ENCODE measurements around the gene PLCH2.
A peak's percentile ranks its signal among the peaks of the same experiment; 100 is the strongest.

PLCH2 gene

GRCh38 chr1:2460203-2460602 is 15.9 kb upstream of the PLCH2 start:
- DNase-seq (ENCODE audit: low spot score), result no peak

- DNase-seq (ENCODE audit: low spot score), result no peak
Observed at GRCh38 chr1:2460996-2461751, 14.9 kb upstream of the PLCH2 start.

DNA sequence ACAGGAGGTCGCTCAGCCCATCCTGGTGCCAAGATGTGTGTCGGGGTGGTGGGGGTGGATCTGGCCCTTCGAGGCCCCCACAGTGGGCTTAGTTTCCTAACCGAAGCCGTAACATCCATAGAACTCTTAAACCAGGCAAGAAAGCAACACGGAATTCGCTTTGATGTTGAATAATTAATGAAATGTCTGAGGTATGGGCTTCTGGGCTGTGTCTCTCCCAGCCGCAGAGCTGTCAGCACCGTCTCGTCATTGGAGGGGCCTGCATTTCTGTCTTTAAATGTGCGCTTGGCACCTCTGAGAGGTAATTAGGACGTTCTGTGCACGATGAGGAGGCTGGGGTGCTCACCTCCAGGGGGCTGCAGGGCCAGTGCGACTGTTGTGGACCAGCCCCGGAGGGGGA is 13.3 kb upstream of the PLCH2 start:
- no peak for DNase-seq (ENCODE audit: low spot score)

DNA sequence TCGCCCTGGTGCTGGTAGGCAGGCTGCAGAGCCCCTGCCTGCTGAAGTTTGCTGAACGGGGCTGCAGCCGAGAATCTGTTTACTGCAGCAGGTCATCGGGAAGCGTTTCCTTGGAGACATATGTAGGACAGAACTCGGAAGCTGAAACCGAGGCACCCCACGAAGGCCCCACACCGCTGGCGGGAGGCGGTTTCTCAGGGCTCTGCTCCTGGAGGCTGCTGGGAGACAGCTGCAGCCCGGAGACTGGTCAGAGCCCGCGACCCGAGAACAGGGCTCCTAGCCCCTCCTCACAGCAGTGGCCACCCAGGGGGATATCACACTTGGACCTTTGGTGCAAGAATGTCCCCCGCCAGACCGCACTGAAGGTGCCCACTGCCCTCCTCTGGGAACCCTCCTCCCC is 12.7 kb upstream of the PLCH2 start:
- no peak for DNase-seq (ENCODE audit: low spot score)

DNA sequence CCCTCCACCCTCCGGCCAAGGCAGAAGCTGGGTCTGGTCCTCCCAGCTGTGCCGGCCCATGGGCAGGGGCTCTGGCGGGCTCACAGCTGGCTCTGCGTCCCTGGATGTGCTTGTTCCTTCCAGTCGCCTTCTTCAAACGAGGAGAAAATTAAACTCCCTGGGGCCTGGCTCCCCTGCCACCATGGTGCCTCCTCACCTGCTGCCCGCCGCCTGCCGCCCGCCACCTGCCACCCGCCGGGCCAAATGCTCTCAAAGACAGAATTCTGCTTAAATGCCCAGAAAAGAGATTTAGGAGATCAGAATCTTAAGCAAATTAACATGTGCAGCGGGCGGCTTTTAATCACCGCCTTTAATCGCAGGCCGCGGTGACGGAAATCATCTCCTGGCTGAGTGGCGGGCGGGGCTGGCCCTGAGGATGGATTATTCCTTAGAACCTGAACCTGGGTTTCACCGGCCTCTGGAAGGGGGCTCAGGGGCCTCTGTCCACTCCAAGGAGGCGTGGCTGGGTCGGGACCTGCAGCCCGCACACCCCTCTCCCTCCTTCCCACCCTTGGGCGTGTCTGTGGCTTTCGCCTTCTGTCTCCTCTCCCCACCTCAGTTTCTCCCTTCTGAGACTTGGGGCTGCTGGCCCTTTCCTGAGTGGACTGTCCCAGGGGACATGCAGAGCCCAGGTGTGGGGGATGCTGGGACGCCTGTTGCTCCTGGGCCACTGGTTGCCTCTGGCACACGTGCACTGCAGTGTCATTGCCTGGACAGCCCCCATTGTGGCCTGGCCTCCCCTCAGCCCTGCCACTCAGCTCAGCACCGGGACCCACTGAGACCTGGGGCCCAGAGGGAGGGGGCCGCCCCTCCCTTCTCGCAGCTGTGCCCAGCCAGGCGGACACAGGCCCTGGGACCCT is 10.5 kb upstream of the PLCH2 start:
- no peak for DNase-seq (ENCODE audit: low spot score)

- DNase-seq (ENCODE audit: low spot score), result no peak
Observed at GRCh38 chr1:2466270-2466665, 9.8 kb upstream of the PLCH2 start.

- DNase-seq (ENCODE audit: low spot score), result no peak
Observed at GRCh38 chr1:2466958-2467554, 9.0 kb upstream of the PLCH2 start.

DNA sequence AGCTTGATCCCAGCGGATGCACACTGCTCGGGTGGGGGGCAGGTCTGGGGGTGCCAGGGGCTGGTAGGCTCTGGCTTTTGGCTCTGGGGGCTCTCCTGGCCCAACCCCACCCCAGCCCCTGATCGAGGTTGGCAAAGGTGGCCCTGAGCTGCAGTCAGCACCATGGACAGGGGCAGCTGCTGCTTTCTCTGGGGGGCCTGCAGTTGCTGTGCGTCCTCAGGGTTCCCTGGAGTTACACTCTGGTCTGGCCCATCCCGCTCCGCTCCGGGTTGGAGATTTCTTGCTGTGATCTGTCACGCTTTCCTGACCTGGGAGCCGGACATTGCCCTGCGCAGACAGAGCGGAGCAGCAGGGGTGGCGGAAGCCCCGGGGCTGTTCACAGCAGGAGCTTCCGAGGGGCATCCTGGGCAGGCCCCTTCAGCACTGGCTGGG is 8.0 kb upstream of the PLCH2 start:
- peak; percentile 79 for DNase-seq (ENCODE audit: low spot score)

- DNase-seq (ENCODE audit: low spot score), result no peak
Observed at GRCh38 chr1:2468540-2468939, 7.5 kb upstream of the PLCH2 start.

GRCh38 chr1:2469103-2469940 is 6.8 kb upstream of the PLCH2 start:
- DNase-seq (ENCODE audit: low spot score), result no peak

- DNase-seq (ENCODE audit: low spot score), result no peak
Observed at GRCh38 chr1:2470290-2471158, 5.6 kb upstream of the PLCH2 start.

GRCh38 chr1:2471159-2471471 is 5.0 kb upstream of the PLCH2 start:
- no peak for DNase-seq (ENCODE audit: low spot score)

DNA sequence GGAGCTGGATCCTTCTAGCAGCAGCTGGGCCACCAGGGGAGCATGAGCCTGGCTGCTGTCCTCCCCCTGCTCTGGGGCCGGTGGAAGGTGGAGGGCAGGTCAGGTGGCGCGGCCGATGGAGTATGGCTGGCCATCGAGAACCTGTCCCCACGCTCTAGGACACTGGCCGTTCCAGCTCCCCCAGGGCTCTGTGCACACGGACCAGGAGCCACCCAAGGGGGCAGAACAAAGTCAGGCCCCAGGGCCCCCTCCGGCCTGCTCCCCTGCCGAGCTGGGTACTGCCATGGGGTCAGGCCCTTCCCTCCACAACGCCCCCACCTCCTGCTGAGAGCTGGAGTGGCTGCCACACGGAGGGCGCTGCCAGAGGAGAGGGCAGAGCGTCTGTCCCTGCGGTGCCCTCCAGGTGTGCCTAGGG is 4.5 kb upstream of the PLCH2 start:
- no peak for DNase-seq (ENCODE audit: low spot score)

DNA sequence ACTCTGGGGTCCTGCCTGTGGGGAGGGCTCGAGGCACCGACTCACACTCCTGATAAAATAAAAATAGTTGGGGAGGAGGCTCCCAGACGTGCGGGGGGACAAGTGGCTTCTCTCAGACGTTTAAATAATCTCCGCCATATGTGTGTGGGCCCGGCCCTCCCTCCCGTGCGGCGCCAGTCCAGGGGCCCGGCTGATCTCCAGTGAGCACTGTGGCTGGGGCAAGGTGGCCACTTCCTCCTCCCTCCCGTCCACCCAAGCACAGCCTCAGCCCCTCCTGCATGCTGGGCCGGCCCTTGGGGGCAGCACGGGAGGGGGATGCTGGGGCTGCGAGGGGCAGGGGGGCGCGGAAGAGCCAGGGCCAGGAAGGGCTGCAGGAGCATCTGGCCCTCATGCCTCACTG is 4.0 kb upstream of the PLCH2 start:
- DNase-seq (ENCODE audit: low spot score), result no peak

DNA sequence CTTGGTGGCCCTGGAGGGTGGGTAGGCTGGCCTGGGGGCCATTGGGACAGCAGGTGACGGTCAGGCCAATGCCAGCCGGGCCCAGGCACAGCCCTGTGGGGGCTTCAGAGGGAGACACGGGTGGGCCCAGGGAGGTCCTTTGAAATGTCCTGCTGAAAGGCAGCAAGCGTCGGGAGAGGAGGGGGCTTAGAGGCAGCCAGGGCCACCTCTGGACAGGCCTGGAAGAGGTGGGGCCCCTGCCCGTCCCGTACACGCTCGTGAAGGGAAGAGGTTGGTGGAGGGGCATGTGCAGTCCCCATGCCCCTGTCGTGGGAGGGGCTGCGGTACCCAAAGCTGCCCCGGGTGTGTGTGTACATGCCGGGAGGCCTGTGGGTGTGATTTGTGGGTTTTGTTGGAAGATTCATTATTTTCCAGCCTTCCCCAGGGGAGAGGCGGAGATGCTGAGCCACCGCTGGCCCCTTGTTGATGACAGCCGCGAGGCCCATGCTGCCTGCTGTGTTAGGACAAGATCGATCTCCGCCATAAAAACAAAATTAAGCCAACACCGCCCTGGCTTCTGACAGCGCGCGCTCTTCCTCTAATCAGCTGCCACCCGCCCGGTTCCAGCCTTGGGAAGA is 3.4 kb upstream of the PLCH2 start:
- no peak for DNase-seq (ENCODE audit: low spot score)

- DNase-seq (ENCODE audit: low spot score), result no peak
Observed at GRCh38 chr1:2473198-2473597, 2.9 kb upstream of the PLCH2 start.

DNA sequence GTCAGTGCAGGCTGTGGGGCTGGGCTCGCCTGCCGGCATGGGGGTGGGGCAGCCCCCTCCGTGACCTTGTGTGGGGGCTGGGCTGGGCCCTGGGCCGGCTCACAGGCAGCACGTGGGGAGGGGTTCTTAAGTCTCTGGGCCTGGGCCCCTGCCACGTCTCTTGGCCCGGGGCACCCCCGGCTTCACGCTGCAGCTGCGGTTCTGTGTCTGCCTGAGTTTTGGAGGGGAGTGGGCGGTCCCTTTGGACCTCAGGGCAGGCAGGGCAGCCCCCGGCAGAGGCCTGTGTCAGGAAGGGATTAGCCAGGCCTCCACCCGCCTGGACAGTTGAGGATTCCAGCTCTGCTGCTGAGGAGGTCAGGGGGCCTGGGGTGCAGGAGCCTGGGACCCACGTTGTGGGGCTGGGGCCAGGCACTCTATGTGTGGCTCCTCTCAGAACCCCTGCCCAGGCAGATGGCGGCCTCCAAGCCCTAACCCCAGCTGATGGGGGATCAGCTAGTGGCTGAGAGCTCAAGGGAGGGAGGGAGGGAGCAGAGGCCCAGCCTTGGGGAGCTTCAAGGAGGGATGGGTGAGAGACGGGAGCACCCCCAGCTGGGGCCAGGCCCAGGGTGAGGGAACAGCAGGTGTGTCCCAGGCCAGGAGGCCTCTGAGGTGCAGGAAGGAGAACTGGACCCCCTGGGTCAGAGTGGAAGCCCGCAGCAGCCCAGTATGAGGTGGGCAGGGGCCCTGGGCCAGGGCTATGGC is 1.8 kb upstream of the PLCH2 start:
- DNase-seq (ENCODE audit: low spot score), result no peak

- no peak for DNase-seq (ENCODE audit: low spot score)
Observed at GRCh38 chr1:2474933-2475371, 1.1 kb upstream of the PLCH2 start.

DNA sequence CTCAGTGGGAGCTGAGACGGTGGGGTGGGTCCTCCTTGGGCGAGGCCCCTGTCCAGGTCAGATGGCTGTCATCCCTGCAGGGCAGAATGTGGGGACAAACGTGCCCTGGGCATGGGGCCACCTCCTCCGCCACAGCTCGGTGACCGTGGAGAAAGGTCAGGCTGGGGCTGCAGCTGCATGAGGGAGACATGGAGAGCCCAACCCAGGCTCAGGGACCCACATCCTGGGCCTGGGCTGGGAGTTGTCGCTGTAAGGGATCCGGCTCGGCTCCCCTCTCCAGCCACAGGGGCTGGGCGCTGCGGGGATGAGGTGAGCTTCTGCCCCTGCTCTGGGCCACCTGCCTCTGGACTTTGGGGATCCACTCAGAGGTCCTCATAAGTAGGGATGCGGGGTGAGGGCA is 518 bp upstream of the PLCH2 start:
- DNase-seq (ENCODE audit: low spot score), result no peak

DNA sequence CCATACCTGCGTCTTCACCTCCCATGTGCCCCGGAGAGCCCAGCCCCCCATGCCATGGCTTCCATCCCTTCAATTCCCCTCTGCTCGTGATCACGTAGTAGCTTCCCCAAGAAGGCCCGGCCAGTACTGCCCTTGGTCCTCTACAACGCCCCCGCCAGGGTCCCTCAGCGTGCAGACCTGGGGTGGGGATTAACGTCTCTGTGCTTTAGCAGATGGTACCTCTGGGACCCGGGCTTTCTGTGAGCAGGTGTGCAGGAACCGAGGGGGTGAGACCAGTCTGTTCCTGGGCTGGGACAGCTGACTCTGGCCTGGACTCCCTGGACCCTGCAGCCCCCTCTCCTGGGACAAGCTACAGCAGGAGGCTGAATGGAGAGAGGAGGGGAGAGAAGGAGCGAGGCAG is 1.2 kb downstream of the PLCH2 start:
- no peak for DNase-seq (ENCODE audit: low spot score)

All from AG08396 (cell line).